HG02798 (cell line): ENCODE data around the gene SCYGR6.
"Not testable (repeated sequence)": the region's sequence is repeated elsewhere in the genome, so short reads cannot be mapped to it uniquely, and the experiment has no call there.

Source experiments
- ATAC-seq: cut with Tn5 transposase; IDR thresholded peaks from one replicate; pipeline ENCODE4 v1.9.1; 2021; ENCODE audit warnings: mild to moderate bottlenecking; ENCODE audit not compliant: unreplicated experiment, poor library complexity

Gene SCYGR6, protein sequence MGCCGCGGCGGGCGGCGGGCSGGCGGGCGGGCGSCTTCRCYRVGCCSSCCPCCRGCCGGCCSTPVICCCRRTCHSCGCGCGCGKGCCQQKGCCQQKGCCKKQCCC

DNA sequence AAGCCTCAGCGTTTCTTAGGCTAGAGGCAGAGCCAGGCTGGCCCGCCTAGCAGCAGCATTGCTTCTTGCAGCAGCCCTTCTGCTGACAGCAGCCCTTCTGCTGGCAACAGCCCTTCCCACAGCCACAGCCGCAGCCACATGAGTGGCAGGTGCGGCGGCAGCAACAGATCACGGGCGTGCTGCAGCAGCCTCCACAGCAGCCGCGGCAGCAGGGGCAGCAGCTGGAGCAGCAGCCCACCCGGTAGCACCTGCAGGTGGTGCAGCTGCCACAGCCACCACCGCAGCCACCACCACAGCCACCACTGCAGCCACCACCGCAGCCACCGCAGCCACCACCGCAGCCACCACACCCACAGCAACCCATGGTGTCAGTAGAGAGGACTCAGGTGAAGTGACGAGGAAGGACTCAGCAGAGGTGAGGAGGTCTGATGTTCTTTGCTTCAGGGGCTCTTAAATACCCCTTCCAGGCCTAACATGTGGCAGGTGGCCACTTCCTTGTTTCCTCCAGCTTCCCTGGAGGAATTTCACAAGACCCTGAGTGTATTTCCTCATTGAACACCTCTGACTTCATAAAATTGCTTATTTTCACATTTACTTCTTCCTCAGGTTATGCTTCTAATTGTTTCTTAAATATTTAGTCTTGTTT, at the start of gene SCYGR6:
Gene SCYGR6, minus strand, starts transcription at position 364 of the 646 bp plus-strand sequence. Its CDS starts 0 bp downstream, at position 364.
- no peak for ATAC-seq

DNA sequence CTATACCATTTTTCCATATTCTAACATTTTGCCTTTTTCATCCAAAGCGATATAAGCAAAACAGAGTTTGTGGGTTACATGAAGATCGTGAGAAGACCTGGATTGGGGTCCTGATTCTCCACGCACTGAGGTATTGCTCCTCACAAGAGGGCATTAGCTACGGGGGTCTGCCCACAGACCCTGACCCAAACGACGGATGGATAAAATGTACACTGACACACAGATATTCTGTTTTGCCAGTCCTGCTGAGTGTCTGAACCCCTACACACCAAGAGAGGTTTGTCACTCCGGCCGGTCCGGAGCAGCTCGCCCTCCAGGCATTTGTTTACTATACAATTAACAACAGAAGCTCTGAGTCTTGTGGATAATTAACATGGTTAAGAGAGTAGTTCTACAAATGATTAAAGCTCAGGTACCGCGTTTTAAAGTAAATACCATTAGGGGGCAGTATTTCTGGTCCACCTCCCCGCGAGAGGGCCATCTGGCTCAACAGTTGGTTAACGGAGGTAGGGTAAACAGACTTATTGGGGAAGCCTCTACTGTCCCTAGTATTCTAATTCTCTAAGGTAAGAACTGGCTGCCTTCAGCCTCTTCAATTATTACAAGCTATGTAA, 49.6 kb upstream of the SCYGR6 start:
- peak; percentile 41 for ATAC-seq

DNA sequence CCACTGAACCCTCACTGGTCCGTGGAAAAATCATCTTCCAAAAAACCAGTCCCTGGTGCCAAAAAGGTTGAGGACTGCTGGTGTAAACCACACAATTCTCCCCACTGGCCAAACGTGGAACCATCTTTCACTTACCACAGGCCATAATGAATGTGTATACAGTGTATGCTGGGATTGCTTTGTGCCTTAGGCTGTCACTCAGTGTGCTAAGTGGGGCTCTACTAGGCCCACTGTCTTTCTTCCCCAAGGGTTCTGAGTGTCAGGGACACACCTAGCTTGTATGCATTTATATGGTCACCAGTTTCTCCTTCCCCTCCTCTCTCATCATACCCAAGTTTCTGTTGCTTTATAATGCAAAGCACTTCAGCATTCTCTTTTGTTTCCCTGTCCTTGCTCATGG, 48.4 kb upstream of the SCYGR6 start:
- ATAC-seq: no peak

DNA sequence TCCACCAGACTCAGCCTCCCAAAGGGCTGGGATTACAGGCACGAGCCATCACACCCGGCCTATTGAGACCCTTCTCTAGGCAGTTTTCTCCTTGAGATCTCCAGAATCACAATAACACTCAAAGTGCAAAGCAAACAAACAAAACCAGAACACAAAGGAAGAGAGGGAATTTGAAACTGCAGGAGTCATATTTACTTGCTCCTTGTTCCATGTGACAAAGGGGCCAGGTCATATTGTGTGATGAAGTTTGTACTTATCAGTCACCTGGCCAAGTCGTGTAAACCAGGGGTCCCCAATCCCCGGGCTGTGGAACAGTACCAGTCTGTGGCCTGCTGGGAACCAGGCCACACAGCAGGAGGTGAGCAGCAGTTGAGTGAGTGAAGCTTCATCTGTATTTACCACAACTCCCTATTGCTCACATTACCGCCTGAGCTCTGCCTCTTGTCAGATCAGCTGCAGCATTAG, 47.7 kb upstream of the SCYGR6 start:
- no peak for ATAC-seq

DNA sequence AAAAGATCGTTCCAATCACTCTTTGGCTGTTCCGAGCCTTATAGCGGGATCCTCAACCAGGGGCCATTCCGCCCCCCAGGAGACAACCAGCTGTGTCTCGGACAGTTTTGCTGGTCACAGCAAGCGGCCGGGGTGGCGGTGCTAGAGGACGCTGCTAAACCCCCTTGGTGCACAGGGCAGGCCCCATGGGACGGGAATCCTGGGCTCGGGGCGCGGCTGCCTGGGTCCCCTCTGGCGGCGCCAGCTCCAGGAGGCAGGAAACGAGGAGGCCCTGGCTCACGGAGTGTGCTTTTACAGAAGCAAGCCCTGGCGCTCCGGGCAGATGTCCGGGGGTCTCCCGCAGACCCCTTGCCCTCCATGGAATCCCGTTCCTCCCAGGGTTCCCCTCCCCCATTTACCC, 43.3 kb upstream of the SCYGR6 start:
- ATAC-seq: no peak

DNA sequence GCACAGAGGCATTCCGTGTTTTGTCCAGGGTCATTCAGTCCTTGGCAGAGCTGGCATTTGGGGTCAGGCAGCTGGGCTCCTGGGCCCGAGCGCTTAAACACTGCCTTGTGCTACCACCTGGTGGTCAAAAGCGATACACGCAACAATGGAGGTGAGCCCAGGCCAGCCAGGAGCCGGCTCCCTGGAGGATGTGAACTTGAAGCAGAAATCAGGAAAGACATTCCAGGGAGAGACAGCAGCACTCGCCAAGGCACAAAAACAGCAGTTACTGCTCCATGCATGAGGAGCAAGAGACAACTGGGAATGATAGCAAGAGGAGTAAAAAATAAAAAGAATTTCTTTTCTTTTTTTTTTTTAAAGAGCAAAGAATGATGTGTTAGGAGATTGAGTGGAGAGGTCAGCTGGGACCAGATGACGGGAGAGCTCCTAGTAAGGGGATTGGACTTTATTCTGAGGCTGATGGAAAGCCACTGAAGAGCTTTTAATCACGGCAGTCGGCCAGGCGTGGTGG, 41.9 kb upstream of the SCYGR6 start:
- ATAC-seq: peak; percentile 98

DNA sequence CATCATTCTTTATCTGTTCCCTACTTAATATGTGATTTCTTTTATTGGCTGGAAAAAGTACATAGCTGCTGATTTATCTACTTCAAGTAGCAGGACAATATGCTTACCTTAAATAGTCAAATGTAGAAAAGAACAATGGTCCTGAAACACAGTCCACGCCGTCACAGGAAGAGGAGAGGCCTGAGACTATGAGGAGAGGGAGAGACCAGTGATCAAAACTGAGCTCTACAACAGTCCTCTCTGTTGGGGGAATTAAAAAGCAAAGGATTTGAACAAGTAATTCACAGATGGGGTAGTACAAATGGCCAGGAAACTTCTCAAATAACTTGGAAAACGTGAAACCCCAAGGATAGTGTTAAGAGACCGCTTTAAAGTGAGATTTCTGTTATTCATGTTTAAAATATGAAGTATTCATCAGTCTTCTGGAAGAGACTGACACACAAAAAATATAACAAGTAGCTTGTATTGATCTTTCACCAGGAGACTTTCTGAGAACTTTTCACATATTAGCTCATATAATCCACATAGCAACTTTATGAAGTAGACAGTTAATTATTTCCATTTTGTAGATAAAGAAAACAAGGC, 41.3 kb upstream of the SCYGR6 start:
- ATAC-seq: no peak

DNA sequence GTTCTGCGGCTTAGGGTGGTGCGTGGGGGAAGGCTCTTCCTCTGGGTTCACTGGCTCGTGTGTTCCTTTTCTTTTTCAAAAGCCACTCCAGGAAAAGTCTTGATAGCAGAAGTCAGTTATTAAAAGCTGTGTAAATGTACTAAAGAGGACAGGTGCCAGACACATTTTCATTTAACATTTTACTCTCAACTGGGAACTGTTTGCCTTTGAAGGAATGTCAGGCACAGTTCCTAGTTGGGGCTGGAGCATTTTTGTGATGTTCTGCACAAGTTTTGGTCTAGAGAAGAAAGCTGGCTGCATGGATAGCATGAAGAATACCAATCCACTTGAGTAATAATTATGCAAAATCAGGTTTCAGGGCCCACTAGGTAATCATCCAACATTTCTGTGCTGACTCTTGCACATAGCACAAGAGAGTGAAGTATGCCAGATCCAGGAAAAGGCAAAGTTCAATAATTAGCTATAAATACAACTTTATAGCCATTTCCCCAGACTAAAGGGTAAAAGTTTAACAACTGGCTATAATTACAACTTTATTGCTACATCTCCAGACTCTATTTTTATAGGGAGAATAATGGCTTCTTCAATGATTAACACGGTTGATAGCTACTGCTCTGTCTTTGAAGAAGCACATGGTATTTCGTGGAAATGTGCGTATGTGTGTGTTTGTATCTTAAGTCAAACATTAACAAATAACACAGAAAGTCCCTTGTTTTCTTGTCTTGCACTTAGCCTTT, 37.4 kb upstream of the SCYGR6 start:
- no peak for ATAC-seq

DNA sequence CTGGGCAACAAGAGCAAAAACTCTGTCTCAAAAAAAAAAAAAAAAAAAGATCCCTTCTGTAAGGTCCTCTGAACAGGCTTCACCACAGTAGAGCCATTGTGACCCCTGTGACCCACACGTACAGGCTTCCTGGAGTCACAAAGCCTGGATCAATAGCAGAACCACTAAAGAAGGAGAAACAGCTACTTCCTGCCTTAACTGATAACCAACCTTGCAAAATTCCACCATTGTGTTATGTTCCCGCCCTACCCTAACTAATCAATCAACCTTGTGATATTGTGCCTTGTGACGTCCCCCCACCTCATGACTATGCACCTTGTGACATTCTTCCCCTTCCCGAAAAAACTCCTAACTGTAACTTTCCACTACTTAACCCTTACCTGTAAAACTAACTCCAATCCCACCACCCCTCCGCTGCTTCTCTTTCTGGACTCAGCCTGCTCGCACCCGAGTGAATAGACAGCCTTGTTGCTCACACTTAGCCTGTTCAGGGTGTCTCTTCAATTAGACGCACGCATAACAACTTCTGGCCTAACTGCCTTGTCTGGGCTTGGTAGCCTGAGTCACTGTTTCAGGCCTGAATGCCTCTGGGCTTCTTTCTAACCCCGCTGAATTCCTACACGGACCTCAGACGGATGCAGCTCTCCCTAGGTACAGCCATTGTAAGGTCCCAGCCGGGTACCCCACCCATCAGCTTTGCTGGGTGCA, 35.0 kb upstream of the SCYGR6 start:
- ATAC-seq: no peak

DNA sequence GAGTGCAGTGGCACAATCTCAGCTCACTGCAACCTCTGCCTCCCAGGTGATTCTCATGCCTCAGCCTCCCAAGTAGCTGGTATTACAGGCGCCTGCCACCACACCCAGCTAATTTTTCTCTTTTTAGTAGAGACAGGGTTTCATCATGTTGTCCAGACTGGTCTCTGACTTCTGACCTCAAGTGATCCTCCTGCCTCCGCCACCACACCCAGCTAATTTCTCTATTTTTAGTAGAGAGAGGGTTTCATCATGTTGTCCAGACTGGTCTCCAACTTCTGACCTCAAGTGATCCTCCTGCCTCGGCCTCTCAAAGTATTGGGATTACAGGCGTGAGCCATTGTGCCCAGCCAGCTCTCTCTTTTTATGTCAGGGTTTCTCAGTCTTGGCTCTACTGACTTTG, 31.7 kb upstream of the SCYGR6 start:
- ATAC-seq: not testable (repeated sequence)

DNA sequence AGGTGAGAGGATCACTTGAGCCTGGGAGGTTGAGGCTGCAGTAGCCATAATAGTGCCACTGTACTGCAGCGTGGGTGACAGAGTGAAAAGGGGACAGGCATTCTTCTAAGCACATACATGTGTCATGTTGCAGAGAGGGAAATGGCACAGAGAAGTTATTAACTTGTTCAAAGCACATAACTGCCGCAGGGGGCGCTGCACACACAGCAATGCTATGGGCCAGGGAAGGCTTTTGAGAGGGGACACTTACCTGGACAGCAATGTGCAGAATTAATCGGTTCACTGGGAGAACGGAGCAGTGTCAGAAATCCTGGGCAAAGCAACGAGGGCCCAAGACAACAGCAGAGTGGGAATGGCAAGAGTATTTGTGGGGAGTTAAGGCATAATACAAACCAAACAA, 23.5 kb upstream of the SCYGR6 start:
- ATAC-seq: no peak

DNA sequence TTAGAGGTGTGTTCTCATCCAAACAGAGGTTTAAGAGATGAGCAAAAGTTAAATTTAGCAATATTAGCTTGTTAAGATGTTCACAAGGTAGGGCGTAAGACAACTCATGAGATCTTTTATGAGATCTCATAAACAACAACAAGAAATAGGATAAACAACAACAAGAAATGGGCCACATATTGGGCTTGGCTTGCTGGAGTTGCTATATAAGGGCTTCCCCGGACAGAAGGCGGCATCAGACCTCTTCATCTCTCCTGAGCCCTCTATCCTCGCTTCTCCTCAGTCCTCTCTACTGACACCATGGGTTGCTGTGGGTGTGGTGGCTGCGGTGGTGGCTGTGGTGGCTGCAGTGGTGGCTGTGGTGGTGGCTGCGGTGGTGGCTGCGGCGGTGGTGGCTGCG, 21.0 kb upstream of the SCYGR6 start, which contains the start of gene SCYGR8:
Gene SCYGR8, plus strand, starts transcription at position 301 of the 400 bp plus-strand sequence. Its CDS starts 0 bp downstream, at position 301.
- no peak for ATAC-seq

DNA sequence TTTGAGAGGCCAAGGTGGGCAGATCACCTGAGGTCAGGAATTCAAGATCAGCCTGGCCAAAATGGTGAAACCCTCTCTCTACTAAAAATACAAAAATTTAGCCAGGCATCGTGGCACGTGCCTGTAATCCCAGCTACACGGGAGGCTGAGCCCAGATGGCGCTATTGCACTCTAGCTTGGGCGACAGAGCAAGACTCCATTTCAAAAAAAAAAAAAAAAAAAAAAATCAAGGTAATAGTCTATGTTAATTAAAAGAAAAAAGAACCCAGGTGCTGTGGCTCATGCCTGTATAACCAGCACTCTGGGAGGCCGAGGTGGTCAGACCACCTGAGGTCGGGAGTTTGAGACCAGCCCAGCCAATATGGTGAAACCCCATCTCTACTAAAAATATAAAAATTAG, 16.1 kb upstream of the SCYGR6 start:
- not testable (repeated sequence) for ATAC-seq

DNA sequence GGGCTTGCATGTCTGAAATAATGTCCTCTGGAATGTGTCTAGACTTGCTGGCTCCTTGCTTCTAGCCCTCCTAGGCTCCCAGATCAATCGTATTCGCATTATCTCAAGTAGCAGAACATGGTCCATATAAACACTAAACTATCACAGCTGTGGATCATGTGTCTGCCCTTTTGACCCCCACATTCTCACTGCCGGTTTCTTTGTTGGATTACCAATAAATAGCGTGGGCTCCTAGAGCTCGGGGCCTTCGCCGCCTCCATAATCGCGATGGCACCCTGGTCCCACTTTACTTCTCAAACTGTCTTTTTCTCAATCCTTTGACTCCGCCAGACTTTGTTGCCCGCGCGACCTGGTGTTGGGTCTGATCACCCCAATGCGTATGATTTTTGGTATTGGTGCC, 14.8 kb upstream of the SCYGR6 start:
- ATAC-seq: no peak

DNA sequence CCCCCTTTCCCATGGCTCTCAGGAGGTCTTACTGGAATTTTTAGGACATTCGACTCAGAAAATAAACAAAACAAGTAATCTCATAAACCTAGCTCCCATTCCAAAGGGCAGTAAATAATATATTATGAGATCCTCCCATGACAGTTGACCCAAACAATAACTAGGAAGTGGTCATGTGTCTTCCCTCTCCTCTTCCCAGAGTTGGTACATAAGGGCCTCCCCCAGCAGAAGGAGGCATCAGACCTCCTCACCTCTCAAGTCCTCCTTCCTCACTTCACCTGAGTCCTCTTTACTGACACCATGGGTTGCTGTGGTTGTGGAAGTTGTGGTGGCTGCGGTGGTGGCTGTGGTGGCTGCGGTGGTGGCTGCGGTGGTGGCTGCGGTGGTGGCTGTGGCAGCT, 3.5 kb upstream of the SCYGR6 start, which contains the start of gene SCYGR7:
Gene SCYGR7, plus strand, starts transcription at position 301 of the 400 bp plus-strand sequence. Its CDS starts 0 bp downstream, at position 301.
- no peak for ATAC-seq

DNA sequence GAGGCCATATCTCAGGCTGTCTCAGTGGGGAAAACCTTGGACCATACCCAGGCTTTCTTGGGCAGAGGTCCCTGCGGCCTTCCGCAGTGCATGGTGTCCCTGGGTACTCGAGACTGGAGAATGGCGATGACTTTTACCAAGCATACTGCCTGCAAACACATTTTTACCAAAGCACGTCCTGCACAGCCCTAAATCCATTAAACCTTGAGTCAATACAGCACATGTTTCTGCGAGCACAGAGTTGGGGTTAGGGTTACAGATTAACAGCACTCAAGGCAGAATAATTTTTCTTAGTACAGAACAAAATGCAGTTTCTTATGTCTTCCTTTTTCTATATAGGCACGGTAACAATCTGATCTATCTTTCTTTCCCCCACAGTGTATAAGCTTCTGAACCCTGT, 1.7 kb downstream of the SCYGR6 start:
- ATAC-seq: not testable (repeated sequence)

DNA sequence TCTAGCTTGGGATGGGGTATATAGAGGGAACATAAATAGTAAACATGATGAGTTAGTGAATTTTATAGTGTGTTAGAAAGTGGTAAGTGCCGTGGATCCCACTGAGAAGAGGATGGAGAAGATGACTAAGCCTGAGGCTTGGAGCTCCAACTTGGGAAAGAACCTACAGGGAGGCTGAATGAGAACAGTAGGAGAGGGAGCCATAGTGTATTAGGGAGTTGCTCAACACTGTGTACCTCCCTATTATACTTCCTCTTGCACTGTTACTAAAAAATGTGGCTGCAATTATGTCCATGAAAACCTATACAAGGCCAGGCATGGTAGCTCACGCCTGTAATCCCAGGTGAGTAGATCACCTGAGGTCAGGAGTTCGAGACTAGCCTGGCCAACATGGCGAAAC, 3.9 kb downstream of the SCYGR6 start:
- no peak for ATAC-seq

DNA sequence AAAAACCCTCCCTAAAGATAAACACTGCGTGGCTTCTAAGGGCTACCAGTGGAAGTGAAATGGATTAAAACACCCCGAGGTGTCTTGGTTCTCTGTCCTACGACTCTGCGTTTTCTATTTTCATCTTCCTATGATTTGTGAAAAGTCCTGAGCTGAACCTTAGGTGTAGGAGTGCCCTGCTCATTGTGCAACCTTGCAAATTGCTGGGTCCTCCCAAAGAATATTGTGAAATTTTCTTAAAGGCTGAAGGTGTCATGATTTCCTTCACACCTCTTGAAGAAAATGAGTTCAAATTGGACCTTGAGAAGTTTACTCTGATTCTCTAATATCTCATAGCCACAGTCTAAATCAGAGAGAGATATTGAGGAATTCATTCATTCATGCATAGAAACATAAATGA, 4.9 kb downstream of the SCYGR6 start:
- ATAC-seq: no peak

DNA sequence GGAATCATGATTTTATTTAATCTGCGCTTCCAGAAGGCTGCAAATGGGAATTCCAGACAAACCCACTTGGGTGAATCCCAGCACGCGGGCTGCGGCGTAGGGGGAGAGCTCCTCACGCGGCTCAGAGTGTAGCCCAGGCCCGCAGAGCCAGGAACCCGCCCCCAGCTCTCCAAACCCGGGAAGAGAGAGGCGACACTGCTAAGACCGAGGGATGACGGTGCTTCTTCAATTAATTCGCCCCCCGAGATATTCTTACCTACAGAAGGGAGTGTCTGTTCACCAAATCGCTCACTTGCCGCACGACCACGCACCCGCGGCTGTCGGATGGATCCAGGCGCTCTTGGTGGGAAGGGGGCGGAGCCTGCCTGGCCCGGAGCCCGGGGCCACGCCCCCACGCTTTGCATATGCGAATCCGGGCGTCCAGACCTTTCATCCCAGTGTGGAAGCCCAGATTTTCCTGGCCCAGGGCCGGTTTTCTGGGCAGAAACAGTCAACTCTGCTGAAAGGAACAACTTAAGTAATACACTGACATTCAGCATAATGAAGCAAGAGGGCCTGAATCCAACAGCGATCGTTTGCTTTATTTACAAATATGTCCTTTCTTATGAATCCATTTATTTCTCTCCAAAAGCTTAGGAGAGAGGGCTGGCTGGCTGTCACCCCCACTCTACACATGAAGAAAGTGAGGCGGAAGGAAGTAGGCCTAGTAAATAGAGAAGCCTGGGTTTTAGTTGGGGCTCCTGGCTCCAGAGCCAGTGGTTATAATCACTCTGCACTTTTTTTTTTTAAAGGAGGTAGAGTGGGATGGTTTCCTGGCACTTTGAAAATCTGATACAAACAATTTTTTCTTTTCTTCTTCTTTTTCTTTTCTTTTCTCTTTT, 6.6 kb downstream of the SCYGR6 start, which contains the start of gene SLC19A3:
Gene SLC19A3, minus strand, starts transcription at position 342 of the 881 bp plus-strand sequence. CDS start 15,710 bp downstream, outside the sequence.
- no peak for ATAC-seq
